Muscle layer of colon (tissue), 2 donors: ENCODE measurements around the gene PLGRKT.
"Not testable (repeated sequence)": the region's sequence is repeated elsewhere in the genome, so short reads cannot be mapped to it uniquely, and the experiment has no call there.

Experiments used
- H3K27ac ChIP-seq: one replicate; pipeline ENCODE4 v1.7.0; 2013; ENCODE audit warnings: low read depth, mild to moderate bottlenecking, low read length, moderate library complexity
- H3K27me3 ChIP-seq, 2 donors: one replicate each; pipeline ENCODE4 v1.7.0; 2013; ENCODE audit warnings: low read length in 2 of 2, mild to moderate bottlenecking in 2 of 2; ENCODE audit not compliant: insufficient read depth in 2 of 2, control insufficient read depth in 1 of 2
- H3K36me3 ChIP-seq: one replicate; pipeline ENCODE4 v1.7.0; 2013; ENCODE audit warnings: mild to moderate bottlenecking, low read length; ENCODE audit not compliant: insufficient read depth
- H3K4me1 ChIP-seq: one replicate; pipeline ENCODE4 v1.7.0; 2013; ENCODE audit warnings: mild to moderate bottlenecking, low read length; ENCODE audit not compliant: insufficient read depth
- H3K4me3 ChIP-seq, 2 donors: one replicate each; pipeline ENCODE4 v1.7.0; 2013; ENCODE audit warnings: low read length in 2 of 2, low read depth in 1 of 2, mild to moderate bottlenecking in 1 of 2, moderate library complexity in 1 of 2
- H3K9ac ChIP-seq: one replicate; pipeline ENCODE4 v1.7.0; 2013; ENCODE audit warnings: low read length
- H3K9me3 ChIP-seq: one replicate; pipeline ENCODE4 v1.7.0; 2013; ENCODE audit warnings: mild to moderate bottlenecking, low read length
- donor health status: abdominal sarcoma.
- donor health status: Adenocarcinoma of cecum.

Gene PLGRKT, protein sequence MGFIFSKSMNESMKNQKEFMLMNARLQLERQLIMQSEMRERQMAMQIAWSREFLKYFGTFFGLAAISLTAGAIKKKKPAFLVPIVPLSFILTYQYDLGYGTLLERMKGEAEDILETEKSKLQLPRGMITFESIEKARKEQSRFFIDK

DNA sequence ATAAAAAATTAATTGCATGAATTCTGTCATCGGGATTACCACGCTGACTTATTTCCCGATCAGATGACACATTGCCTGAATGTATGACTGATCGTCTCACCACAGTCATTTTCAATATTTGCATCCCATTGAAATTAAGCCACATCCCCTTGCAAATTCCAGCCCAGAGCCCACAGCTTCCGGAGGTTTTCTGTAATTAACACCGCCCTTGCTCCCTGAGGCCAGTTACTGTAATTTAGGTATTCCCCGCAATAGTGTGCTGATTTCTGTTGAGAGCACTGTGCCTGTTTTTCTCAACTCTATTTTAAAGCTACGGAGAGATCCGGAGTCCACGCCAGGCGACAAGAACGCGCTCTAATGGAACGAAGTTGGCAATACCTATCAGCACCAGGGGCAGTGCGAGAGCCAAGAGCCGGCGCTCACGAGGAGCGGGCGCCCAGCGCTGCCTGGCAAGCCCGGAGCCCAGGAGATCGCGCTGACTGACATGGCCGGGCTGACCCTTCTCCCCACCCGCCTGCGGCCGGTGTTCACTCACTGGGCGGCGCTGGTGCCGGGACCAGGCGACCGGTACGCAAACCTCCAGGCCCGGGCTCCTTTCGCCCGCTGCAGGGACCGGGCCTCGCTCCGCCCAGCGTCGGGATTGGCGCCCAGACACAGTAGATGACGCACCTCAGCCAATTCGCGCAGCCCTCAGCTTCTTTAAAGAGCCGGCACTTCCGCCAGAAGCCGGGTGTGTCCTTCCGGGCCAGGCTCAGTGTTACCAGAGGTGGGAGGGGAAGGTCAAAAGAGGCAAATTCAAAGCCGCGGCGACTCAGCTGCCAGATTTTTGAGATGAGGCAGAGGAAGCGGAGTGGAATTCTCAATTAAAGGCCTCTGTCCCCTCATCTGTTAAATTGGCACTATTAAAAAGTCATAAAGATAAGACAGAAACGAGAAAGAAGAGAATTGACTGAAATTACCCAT is at the start of gene PLGRKT:
TSS of gene PLGRKT (minus strand) at position 672 of the 963 bp plus-strand sequence. CDS start 5,948 bp downstream, outside the sequence.
- H3K27me3 ChIP-seq: no peaks in the 10 kb centered on the region
- H3K4me3 ChIP-seq: peak within 1 kb of the TSS; percentile 48 to 97
- H3K36me3 ChIP-seq: peaks cover 9% of the 10 kb centered on the region
- H3K27ac ChIP-seq: peak within 1 kb of the TSS; percentile 75
- peaks cover 22% of the 10 kb centered on the region for H3K4me1 ChIP-seq
- H3K9me3 ChIP-seq: no peaks in the 10 kb centered on the region
- H3K9ac ChIP-seq: peak within 1 kb of the TSS; percentile 92

- Histone ChIP-seq H3K4me1 (no peaks in the 10 kb centered on the region), H3K27ac (no peak overlapping the region), H3K9ac (no peak overlapping the region), H3K27me3 (no peaks in the 10 kb centered on the region), H3K4me3 (no peak overlapping the region), H3K9me3 (no peaks in the 10 kb centered on the region), H3K36me3 (no peaks in the 10 kb centered on the region)
These were observed 49.3 kb upstream of the PLGRKT start for GRCh38 chr9:5486988-5487387.

- Histone ChIP-seq H3K4me1 (no peaks in the 10 kb centered on the region), H3K9me3 (no peaks in the 10 kb centered on the region), H3K36me3 (no peaks in the 10 kb centered on the region), H3K27me3 (no peaks in the 10 kb centered on the region), H3K27ac (no peak overlapping the region), H3K9ac (no peak overlapping the region), H3K4me3 (no peak overlapping the region)
These were observed 47.8 kb upstream of the PLGRKT start for GRCh38 chr9:5485378-5486085.

- no peaks in the 10 kb centered on the region for H3K36me3 ChIP-seq
- H3K9ac ChIP-seq: no peak overlapping the region
- no peaks in the 10 kb centered on the region for H3K9me3 ChIP-seq
- H3K27ac ChIP-seq: no peak overlapping the region
- H3K4me3 ChIP-seq: no peak overlapping the region
- no peaks in the 10 kb centered on the region for H3K4me1 ChIP-seq
- no peaks in the 10 kb centered on the region for H3K27me3 ChIP-seq
These were observed 45.6 kb upstream of the PLGRKT start for GRCh38 chr9:5483306-5483705.

- H3K27ac ChIP-seq: no peak overlapping the region
- no peaks in the 10 kb centered on the region for H3K4me1 ChIP-seq
- H3K36me3 ChIP-seq: no peaks in the 10 kb centered on the region
- no peak overlapping the region for H3K4me3 ChIP-seq
- no peaks in the 10 kb centered on the region for H3K27me3 ChIP-seq
- H3K9me3 ChIP-seq: no peaks in the 10 kb centered on the region
- H3K9ac ChIP-seq: no peak overlapping the region
These were observed 44.5 kb upstream of the PLGRKT start for GRCh38 chr9:5482194-5482593.

DNA sequence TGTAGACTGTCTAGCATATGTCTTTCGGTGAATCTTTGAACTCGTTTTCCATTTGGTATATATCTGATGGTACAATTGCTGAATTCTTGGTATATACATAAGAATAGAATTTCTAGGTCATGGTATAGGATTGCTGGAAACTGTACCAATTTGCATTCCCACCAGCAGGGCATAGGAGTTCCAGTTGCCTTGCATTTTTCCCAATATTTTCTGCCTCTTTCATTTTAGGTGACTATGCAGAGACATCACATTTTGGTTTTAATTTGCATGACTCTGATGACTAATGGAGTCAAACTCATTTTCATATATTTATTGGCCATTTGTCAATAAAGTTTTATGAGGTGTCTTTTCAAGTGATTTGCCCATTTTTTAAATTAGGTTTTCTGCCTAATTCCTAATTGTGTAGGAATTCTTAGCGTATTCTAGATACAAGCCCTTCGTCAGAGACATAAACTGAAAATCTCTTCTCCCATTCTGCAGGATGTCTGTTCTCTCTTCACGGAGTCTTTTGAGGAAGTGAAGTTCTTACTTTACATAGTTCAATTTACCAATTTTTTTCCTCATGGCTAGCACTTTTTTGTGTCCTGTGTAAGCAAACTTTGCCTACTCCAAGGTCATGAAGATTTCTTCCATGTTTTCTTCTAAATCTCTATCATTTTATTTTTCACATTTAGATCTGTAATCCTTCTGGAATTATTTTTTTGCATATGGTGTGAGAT is 43.8 kb upstream of the PLGRKT start:
- Histone ChIP-seq H3K27me3 (no peaks in the 10 kb centered on the region), H3K4me3 (no peak overlapping the region), H3K9ac (no peak overlapping the region), H3K4me1 (no peaks in the 10 kb centered on the region), H3K27ac (no peak overlapping the region), H3K36me3 (no peaks in the 10 kb centered on the region), H3K9me3 (no peaks in the 10 kb centered on the region)

DNA sequence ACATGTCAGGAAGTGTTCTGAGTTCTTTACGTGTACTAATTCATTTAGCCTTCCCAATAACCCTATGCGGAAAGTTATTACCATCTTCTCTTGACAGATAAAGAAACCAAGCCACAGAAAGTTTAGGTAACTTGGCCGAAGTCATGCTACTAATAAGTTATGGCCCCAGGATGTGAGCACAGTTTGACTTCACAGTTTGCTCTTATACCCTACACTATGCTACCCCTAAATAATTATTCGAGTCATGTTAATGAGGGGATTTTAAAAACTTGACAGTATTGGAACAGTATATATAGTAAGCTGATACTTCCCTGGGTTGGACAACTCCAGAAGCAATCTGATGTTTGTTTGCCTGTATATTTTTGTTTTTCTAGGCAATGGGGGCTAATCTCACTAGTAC is 43.2 kb upstream of the PLGRKT start:
- Histone ChIP-seq H3K9ac (no peak overlapping the region), H3K36me3 (no peaks in the 10 kb centered on the region), H3K27me3 (no peaks in the 10 kb centered on the region), H3K4me1 (no peaks in the 10 kb centered on the region), H3K4me3 (no peak overlapping the region), H3K9me3 (no peaks in the 10 kb centered on the region), H3K27ac (no peak overlapping the region)

- Histone ChIP-seq H3K9me3 (no peaks in the 10 kb centered on the region), H3K36me3 (no peaks in the 10 kb centered on the region), H3K9ac (no peak overlapping the region), H3K4me1 (no peaks in the 10 kb centered on the region), H3K27me3 (no peaks in the 10 kb centered on the region), H3K27ac (no peak overlapping the region), H3K4me3 (no peak overlapping the region)
These were observed 42.4 kb upstream of the PLGRKT start for GRCh38 chr9:5479994-5480694.

DNA sequence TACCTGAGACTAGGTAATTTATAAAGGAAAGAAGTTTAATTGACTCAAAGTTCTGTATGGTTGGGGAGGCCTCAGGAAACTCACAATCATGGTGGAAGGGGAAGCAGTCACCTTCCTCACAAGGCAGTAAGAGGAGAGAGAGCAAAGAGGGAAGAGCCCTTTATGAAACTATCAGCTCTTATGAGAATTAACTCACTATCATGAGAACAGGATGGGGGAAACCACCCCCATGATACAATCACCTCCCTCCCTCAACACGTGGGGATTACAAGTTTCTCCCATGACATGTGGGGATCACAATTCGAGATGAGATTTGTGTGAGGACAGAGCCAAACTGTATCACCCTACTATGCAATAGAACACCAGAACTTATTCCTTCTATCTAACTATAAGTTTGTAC is 40.5 kb upstream of the PLGRKT start:
- H3K4me3 ChIP-seq: no peak overlapping the region
- H3K4me1 ChIP-seq: no peaks in the 10 kb centered on the region
- no peaks in the 10 kb centered on the region for H3K27me3 ChIP-seq
- H3K9me3 ChIP-seq: no peaks in the 10 kb centered on the region
- no peaks in the 10 kb centered on the region for H3K36me3 ChIP-seq
- H3K27ac ChIP-seq: no peak overlapping the region
- no peak overlapping the region for H3K9ac ChIP-seq

DNA sequence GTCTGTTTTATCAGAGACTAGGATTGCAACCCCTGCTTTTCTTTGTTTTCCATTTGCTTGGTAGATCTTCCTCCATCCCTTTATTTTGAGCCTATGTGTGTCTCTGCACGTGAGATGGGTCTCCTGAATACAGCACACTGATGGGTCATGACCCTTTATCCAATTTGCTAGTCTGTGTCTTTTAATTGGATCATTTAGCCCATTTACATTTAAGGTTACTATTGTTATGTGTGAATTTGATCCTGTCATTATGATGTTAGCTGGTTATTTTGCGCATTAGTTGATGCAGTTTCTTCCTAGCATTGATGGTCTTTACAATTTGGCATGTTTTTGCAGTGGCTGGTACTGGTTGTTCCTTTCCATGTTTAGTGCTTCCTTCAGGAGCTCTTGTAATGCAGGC is 37.9 kb upstream of the PLGRKT start:
- H3K9ac ChIP-seq, H3K4me3 ChIP-seq, H3K9me3 ChIP-seq, H3K27me3 ChIP-seq, H3K27ac ChIP-seq, H3K4me1 ChIP-seq, H3K36me3 ChIP-seq: not testable (repeated sequence)
